Mesothelial cell of epicardium (in vitro differentiated cells): Measurements from ENCODE around the gene TBXAS1. TPM values are rescaled to one million over a fixed set of nuclear protein-coding genes. Genes with fewer than 3 reads are reported as not detected.

ENCODE experiments used
- DNase-seq, 2 experiments: peaks; one replicate each; pipeline ENCODE4 v3.0.0; 2021; ENCODE audit warnings: low spot score in 2 of 2; ENCODE audit not compliant: unreplicated experiment in 2 of 2
- H3K27ac Mint-ChIP-seq: 2 replicates; pipeline ENCODE4 v1.8.0; 2021; ENCODE audit warnings: mixed read lengths
- H3K27me3 Mint-ChIP-seq: 2 replicates; pipeline ENCODE4 v1.8.0; 2021; ENCODE audit warnings: low read depth, mixed read lengths
- H3K36me3 Mint-ChIP-seq: 2 replicates; pipeline ENCODE4 v1.8.0; 2021; ENCODE audit warnings: mixed read lengths
- H3K4me1 Mint-ChIP-seq: 2 replicates; pipeline ENCODE4 v1.8.0; 2021; ENCODE audit warnings: mixed read lengths
- H3K4me3 Mint-ChIP-seq: 2 replicates; pipeline ENCODE4 v1.8.0; 2021; ENCODE audit warnings: mild to moderate bottlenecking, moderate library complexity, mixed read lengths
- H3K9me3 Mint-ChIP-seq: 2 replicates; pipeline ENCODE4 v1.8.0; 2021; ENCODE audit warnings: mixed read lengths
- CTCF ChIP-seq: fragments of 200-600 bp; sonication (generic); IDR thresholded peaks from one replicate; pipeline ENCODE4 v1.5.0; 2021; ENCODE audit warnings: antibody characterized with exemption; ENCODE audit not compliant: unreplicated experiment
- total RNA-seq: library from RNA; stranded (reverse); gene quantifications from 3 replicates; pipeline ENCODE4 v1.2.1, GENCODE V29; 2021

Gene TBXAS1
- total RNA-seq, 1 donor from 2014 or later: 3.1 TPM

- Mint-ChIP-seq H3K4me3 (no peak overlapping the region), H3K9me3 (no peaks in the 10 kb centered on the region), H3K27ac (no peak overlapping the region), H3K27me3 (peaks cover 3% of the 10 kb centered on the region), H3K4me1 (peaks cover 2% of the 10 kb centered on the region), H3K36me3 (no peaks in the 10 kb centered on the region)
- TF ChIP-seq CTCF: no peak
- no peak for DNase-seq
Measured at GRCh38 chr7:139959285-139959628, 130.2 kb downstream of the TBXAS1 start.

DNA sequence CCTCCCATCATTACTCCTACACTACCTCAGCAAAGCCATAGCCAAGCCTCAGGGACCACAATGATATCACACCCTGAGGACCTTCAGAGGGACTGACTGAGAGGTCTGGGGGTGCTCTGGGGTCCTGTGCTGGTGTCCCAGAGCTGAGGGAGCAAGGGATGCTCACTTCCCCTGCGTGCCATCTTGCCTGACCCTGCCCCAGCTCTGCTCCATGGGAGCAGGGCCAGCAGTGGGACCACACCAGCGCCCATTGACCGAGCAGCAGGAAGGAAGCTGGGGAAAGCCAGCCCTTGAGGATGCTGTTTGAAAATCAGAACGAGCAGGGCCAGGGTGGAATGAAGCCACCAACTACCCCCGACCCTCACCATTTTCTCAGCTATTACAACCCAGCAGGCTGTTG lies 130.7 kb downstream of the TBXAS1 start:
- Mint-ChIP-seq H3K4me3 (no peak overlapping the region), H3K36me3 (no peaks in the 10 kb centered on the region), H3K4me1 (peaks cover under 1% of the 10 kb centered on the region), H3K27ac (no peak overlapping the region), H3K27me3 (peaks cover 3% of the 10 kb centered on the region), H3K9me3 (no peaks in the 10 kb centered on the region)
- no peak for TF ChIP-seq CTCF
- no peak for DNase-seq

- Mint-ChIP-seq H3K27ac (no peak overlapping the region), H3K9me3 (no peaks in the 10 kb centered on the region), H3K27me3 (peaks cover 3% of the 10 kb centered on the region), H3K36me3 (no peaks in the 10 kb centered on the region), H3K4me3 (no peak overlapping the region), H3K4me1 (no peaks in the 10 kb centered on the region)
- no peak for TF ChIP-seq CTCF
- no peak for DNase-seq
Measured at GRCh38 chr7:139960157-139960556, 131.1 kb downstream of the TBXAS1 start.

GRCh38 chr7:139965942-139966628 lies 137.0 kb downstream of the TBXAS1 start:
- Mint-ChIP-seq H3K4me3 (no peak overlapping the region), H3K4me1 (no peaks in the 10 kb centered on the region), H3K36me3 (no peaks in the 10 kb centered on the region), H3K9me3 (no peaks in the 10 kb centered on the region), H3K27ac (no peak overlapping the region), H3K27me3 (peaks cover 11% of the 10 kb centered on the region)
- DNase-seq: no peak
- no peak for TF ChIP-seq CTCF

- no peak for TF ChIP-seq CTCF
- peaks cover 16% of the 10 kb centered on the region for H3K27me3 Mint-ChIP-seq
- H3K4me1 Mint-ChIP-seq: no peaks in the 10 kb centered on the region
- DNase-seq: no peak
- H3K36me3 Mint-ChIP-seq: no peaks in the 10 kb centered on the region
- no peak overlapping the region for H3K27ac Mint-ChIP-seq
- no peaks in the 10 kb centered on the region for H3K9me3 Mint-ChIP-seq
- no peak overlapping the region for H3K4me3 Mint-ChIP-seq
Measured at GRCh38 chr7:139966949-139967348, 137.9 kb downstream of the TBXAS1 start.

DNA sequence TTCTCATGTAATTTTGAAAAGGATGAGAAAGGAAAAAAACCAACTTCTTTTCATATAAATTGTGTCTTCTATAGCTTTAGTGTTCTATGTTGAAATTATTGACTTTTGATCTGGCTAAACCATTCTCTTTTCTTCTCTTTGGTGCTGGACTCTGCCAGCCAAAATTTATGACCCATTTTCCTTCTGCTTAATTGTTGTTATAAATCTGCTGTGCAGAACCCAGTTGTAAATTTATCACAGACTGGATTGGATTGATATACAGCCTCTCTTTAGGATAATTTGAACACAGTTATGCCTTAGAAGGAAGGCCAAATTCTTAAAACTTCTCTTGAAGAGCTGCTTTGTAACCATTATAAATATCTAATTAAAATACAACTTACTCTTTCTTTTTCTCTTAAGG lies 139.9 kb downstream of the TBXAS1 start:
- H3K27ac Mint-ChIP-seq: no peak overlapping the region
- peaks cover 16% of the 10 kb centered on the region for H3K27me3 Mint-ChIP-seq
- no peak overlapping the region for H3K4me3 Mint-ChIP-seq
- no peak for DNase-seq
- H3K4me1 Mint-ChIP-seq: peaks cover 5% of the 10 kb centered on the region
- TF ChIP-seq CTCF: no peak
- H3K9me3 Mint-ChIP-seq: no peaks in the 10 kb centered on the region
- no peaks in the 10 kb centered on the region for H3K36me3 Mint-ChIP-seq
